OCI-LY1 (cell line): Measurements from ENCODE around the gene CAT.

ENCODE experiments used
- H2AFZ ChIP-seq: fragments of 200-600 bp; sonication (generic), shearing (Covaris generic); 2 replicates; pipeline ENCODE4 v1.6.0; 2014; ENCODE audit warnings: antibody characterized with exemption, mild to moderate bottlenecking, low read length
- H3F3A ChIP-seq: fragments of 200-600 bp; sonication (generic), shearing (Covaris generic); 2 replicates; pipeline ENCODE4 v1.6.0; 2014; ENCODE audit warnings: mild to moderate bottlenecking, antibody characterized with exemption, low read length, moderate library complexity; ENCODE audit not compliant: insufficient read depth
- H3K27ac ChIP-seq: fragments of 200-600 bp; sonication (generic); 2 replicates; pipeline ENCODE4 v1.5.1; 2014; ENCODE audit warnings: low read length, mixed run types, mild to moderate bottlenecking, low read depth; ENCODE audit not compliant: poor library complexity, severe bottlenecking
- H3K27me3 ChIP-seq: fragments of 200-600 bp; sonication (generic); 2 replicates; pipeline ENCODE4 v1.6.0; 2014; ENCODE audit warnings: antibody characterized with exemption, mild to moderate bottlenecking, low read length, moderate library complexity; ENCODE audit not compliant: insufficient read depth
- H3K36me3 ChIP-seq: fragments of 200-600 bp; sonication (generic); 2 replicates; pipeline ENCODE4 v1.6.1; 2014; ENCODE audit warnings: mild to moderate bottlenecking, antibody characterized with exemption, low read length, moderate library complexity, mixed read lengths; ENCODE audit not compliant: insufficient read depth
- H3K4me1 ChIP-seq: fragments of 200-600 bp; sonication (generic); 2 replicates; pipeline ENCODE4 v1.5.1; 2014; ENCODE audit warnings: mild to moderate bottlenecking, low read length, moderate library complexity; ENCODE audit not compliant: insufficient read depth, severe bottlenecking
- H3K4me2 ChIP-seq: fragments of 200-600 bp; sonication (generic), shearing (Covaris generic); 2 replicates; pipeline ENCODE4 v1.6.1; 2014; ENCODE audit warnings: low read length
- H3K4me3 ChIP-seq: fragments of 200-600 bp; sonication (generic); 2 replicates; pipeline ENCODE4 v1.5.1; 2014; ENCODE audit warnings: low read length, low read depth, mild to moderate bottlenecking, mixed read lengths; ENCODE audit not compliant: poor library complexity, severe bottlenecking
- H3K79me2 ChIP-seq: fragments of 200-600 bp; shearing (Covaris generic); 2 replicates; pipeline ENCODE4 v1.6.1; 2016; ENCODE audit warnings: mixed run types, low read length, mixed read lengths; ENCODE audit not compliant: insufficient read depth
- H3K9ac ChIP-seq: fragments of 200-600 bp; sonication (generic), shearing (Covaris generic); 2 replicates; pipeline ENCODE4 v1.6.1; 2014; ENCODE audit warnings: mild to moderate bottlenecking, low read length, mixed read lengths
- H3K9me2 ChIP-seq: fragments of 200-600 bp; sonication (generic), shearing (Covaris generic); 2 replicates; pipeline ENCODE4 v1.6.1; 2014; ENCODE audit warnings: low read depth, mild to moderate bottlenecking, low read length, mixed read lengths
- H3K9me3 ChIP-seq: fragments of 200-600 bp; shearing (Covaris generic); 2 replicates; pipeline ENCODE4 v1.6.1; 2014; ENCODE audit warnings: low read length, mixed read lengths
- H4K20me1 ChIP-seq: fragments of 200-600 bp; sonication (generic), shearing (Covaris generic); 2 replicates; pipeline ENCODE4 v1.6.0; 2016; ENCODE audit warnings: mild to moderate bottlenecking, low read length; ENCODE audit not compliant: insufficient read depth
- CTCF ChIP-seq: fragments of 200-600 bp; sonication (generic), shearing (Covaris generic); IDR thresholded peaks from 2 replicates; pipeline ENCODE4 v1.5.1; 2017; ENCODE audit warnings: mild to moderate bottlenecking, antibody characterized with exemption, low read length, moderate library complexity, mixed read lengths
- EZH2 ChIP-seq: fragments of 200-600 bp; sonication (generic), shearing (Covaris generic); IDR thresholded peaks from 2 replicates; pipeline ENCODE4 v1.8.0; 2017; ENCODE audit warnings: borderline replicate concordance, mixed run types, mild to moderate bottlenecking, antibody characterized with exemption, low read length, moderate library complexity, mixed read lengths

Gene CAT

GRCh38 chr11:34460278-34460677, 21.5 kb downstream of the CAT start:
- Histone ChIP-seq H3K36me3 (peaks cover 86% of the 10 kb centered on the region), H3K4me3 (no peak overlapping the region), H2AFZ (no peak overlapping the region), H3K27ac (no peak overlapping the region), H3K9me3 (0 out of 2 replicates have a peak, but pooled peaks cover under 1% of the 10 kb centered on the region), H3F3A (no peaks in the 10 kb centered on the region), H3K9me2 (no peaks in the 10 kb centered on the region), H3K79me2 (no peaks in the 10 kb centered on the region), H4K20me1 (no peaks in the 10 kb centered on the region), H3K9ac (no peak overlapping the region), H3K27me3 (no peaks in the 10 kb centered on the region), H3K4me1 (no peaks in the 10 kb centered on the region), H3K4me2 (no peak overlapping the region)
- TF ChIP-seq CTCF (no peak), EZH2 (no peak)

- Histone ChIP-seq H3K36me3 (peaks cover 88% of the 10 kb centered on the region), H3K4me1 (no peaks in the 10 kb centered on the region), H3F3A (no peaks in the 10 kb centered on the region), H3K9me2 (no peaks in the 10 kb centered on the region), H3K4me3 (no peak overlapping the region), H3K27ac (no peak overlapping the region), H4K20me1 (no peaks in the 10 kb centered on the region), H3K9ac (no peak overlapping the region), H3K27me3 (no peaks in the 10 kb centered on the region), H3K9me3 (0 out of 2 replicates have a peak, but pooled peaks cover 4% of the 10 kb centered on the region), H2AFZ (no peak overlapping the region), H3K4me2 (no peak overlapping the region), H3K79me2 (no peaks in the 10 kb centered on the region)
- TF ChIP-seq EZH2 (no peak), CTCF (no peak)
These were observed 22.5 kb downstream of the CAT start for GRCh38 chr11:34461215-34461614.

GRCh38 chr11:34464591-34465051, 25.9 kb downstream of the CAT start:
- Histone ChIP-seq H4K20me1 (no peaks in the 10 kb centered on the region), H3K27me3 (no peaks in the 10 kb centered on the region), H2AFZ (no peak overlapping the region), H3K4me3 (no peak overlapping the region), H3K79me2 (no peaks in the 10 kb centered on the region), H3K4me2 (no peak overlapping the region), H3K9ac (no peak overlapping the region), H3K4me1 (no peaks in the 10 kb centered on the region), H3F3A (no peaks in the 10 kb centered on the region), H3K36me3 (peaks cover 81% of the 10 kb centered on the region), H3K27ac (no peak overlapping the region), H3K9me3 (peaks cover 14% of the 10 kb centered on the region), H3K9me2 (no peaks in the 10 kb centered on the region)
- TF ChIP-seq EZH2 (no peak), CTCF (no peak)
